NK-92 (cell line): ENCODE measurements around the gene TCFL5.
"Not testable (repeated sequence)": the region's sequence is repeated elsewhere in the genome, so short reads cannot be mapped to it uniquely, and the experiment has no call there.

Experiments
- DNase-seq: peaks from one replicate; lab custom pipeline; 2025; ENCODE audit not compliant: unreplicated experiment; lab: John Stamatoyannopoulos, UW

Gene TCFL5

GRCh38 chr20:62880147-62880934 is 18.7 kb upstream of the TCFL5 start:
- no peak for DNase-seq

GRCh38 chr20:62879275-62880146 is 17.9 kb upstream of the TCFL5 start:
- DNase-seq: no peak

- no peak for DNase-seq
Observed at GRCh38 chr20:62878244-62879038, 16.8 kb upstream of the TCFL5 start.

GRCh38 chr20:62876902-62877816 is 15.5 kb upstream of the TCFL5 start:
- no peak for DNase-seq

GRCh38 chr20:62876501-62876901 is 14.9 kb upstream of the TCFL5 start:
- DNase-seq: no peak

GRCh38 chr20:62875419-62876361 is 14.1 kb upstream of the TCFL5 start:
- DNase-seq: no peak

GRCh38 chr20:62874964-62875344 is 13.3 kb upstream of the TCFL5 start:
- no peak for DNase-seq

- DNase-seq: not testable (repeated sequence)
Observed at GRCh38 chr20:62873681-62874031, 12.0 kb upstream of the TCFL5 start.

- DNase-seq: no peak
Observed at GRCh38 chr20:62873280-62873679, 11.7 kb upstream of the TCFL5 start.

- no peak for DNase-seq
Observed at GRCh38 chr20:62872862-62873261, 11.2 kb upstream of the TCFL5 start.

- no peak for DNase-seq
Observed at GRCh38 chr20:62872184-62872847, 10.7 kb upstream of the TCFL5 start.

- DNase-seq: no peak
Observed at GRCh38 chr20:62864207-62864606, 2.6 kb upstream of the TCFL5 start.

GRCh38 chr20:62860924-62861691 is 514 bp downstream of the TCFL5 start:
- no peak for DNase-seq

- DNase-seq: no peak
Observed at GRCh38 chr20:62860391-62860923, 1.2 kb downstream of the TCFL5 start.

- DNase-seq: no peak
Observed at GRCh38 chr20:62859721-62860120, 1.9 kb downstream of the TCFL5 start.

GRCh38 chr20:62858058-62858830 is 3.4 kb downstream of the TCFL5 start:
- no peak for DNase-seq
